HG03159 (cell line): ENCODE measurements around the gene RDH12.

Source experiments
- ATAC-seq: cut with Tn5 transposase; IDR thresholded peaks from one replicate; pipeline ENCODE4 v1.9.1; 2021; ENCODE audit warnings: mild to moderate bottlenecking, moderate library complexity; ENCODE audit not compliant: unreplicated experiment

The RDH12 gene

DNA sequence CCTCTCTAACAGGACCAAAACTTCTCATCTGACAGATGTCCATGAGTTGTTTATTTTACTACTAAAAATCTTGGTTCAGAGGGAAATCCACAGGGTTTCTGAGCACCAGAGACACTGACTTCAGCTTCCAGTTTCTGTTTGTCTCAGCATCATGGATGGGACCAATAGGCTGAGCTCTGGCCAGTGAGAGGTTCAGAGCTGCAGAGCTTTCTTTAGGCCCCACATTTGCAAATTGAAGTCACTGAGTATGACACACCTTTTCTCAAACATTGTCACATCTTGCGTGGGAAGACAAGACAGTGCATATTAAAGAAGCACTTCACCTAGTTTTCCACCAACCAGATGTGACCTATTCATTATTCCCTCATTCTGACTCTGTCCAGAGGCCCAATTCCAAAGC, 45.2 kb downstream of the RDH12 start:
- no peak for ATAC-seq

DNA sequence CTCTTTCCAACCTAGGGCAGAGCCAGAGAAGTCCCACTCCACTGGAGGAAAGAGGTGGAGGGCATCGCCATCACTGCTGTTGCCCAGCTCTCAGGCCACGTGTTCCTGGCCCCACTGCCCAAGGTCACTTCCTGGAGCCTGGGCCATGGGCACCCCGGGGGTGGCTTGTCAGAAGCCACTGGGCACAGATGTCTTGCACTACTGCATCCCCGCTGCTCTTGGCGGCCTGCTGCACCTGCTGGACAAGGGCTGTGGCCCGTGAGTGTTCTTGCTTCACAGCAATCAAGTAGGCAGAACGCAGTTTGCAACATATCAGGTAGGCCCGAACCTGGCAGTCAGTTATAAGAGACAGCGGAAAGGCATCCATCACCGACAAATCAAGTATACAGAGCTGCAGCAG, 46.6 kb downstream of the RDH12 start:
- ATAC-seq: no peak

DNA sequence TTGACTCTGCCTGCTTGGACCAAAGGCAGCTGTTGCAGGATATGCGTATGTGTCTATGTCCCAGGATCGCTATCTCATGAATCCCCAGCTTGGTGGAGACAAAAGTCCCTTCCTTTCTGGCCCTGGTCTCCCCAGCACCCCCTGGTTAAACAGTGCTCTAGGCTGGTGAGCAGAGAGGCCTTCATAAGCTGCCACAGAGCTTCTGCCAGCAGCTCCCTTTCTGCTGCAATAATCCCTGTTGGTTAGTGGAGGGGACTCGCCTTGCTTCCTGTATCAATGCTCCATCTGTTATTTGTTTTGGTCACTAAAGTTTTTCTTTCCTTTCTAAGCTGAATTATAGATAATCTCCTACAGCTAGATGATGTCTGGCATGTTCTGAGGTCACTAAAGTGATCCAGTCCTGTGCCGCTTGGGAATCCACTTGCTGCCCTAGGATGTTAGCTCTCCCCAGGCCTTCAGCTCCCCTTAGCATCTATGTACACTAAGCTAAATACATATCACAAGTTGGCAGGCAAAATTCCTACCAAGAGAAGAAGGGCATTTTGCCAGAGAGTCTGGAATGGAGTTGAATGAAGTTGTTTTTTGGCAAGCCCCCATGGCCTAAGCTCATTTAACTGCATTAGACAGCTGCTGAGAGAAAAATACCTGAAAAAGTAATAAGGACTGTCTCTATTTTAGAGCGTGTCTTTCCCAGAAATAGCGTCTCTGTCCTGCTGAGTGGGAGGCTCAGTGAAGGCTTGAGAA, 47.8 kb downstream of the RDH12 start:
- ATAC-seq: no peak

GRCh38 chr14:67756496-67756895, 54.8 kb downstream of the RDH12 start:
- no peak for ATAC-seq

DNA sequence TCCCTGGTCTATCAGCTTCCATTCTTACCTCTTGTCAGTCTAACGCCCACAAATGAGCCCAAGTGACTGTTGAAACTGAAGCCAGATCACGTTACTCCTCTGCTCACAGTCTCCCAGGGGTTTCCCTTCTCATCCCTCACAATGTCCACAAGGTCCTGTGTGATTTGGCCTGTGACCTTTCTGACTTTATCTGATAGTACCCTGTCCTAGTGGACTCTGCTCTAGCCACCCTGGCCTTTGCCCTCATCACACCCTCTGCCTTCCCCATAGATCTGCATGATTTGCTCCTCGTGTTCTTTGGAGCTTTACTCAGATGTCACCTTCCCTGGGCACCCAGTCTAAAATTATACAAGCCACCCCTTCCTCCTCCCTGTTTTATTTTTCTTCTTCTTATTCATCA, 55.5 kb downstream of the RDH12 start:
- ATAC-seq: no peak

- no peak for ATAC-seq
Measured at GRCh38 chr14:67759916-67760315, 58.2 kb downstream of the RDH12 start.

DNA sequence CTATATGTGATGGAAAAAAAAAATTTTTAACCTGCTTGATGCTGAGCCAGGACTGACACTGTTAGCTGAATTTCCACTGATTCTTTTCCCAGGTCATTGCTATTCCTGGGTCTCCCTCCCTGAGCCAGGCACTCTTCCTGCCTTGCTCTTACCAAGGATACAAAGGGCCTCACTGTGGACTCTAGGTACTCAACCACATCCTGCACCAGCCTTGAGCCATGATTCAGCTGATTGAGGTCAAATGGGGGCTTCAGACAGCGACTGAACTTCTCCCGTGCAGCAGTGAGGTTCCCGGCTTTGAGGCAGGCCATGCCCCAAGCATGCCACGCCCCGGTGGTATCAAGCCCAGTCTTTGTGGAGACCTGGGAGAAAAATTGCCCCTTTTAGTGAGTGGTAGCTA, 60.4 kb downstream of the RDH12 start:
- no peak for ATAC-seq

GRCh38 chr14:67763158-67763822, 61.6 kb downstream of the RDH12 start:
- no peak for ATAC-seq

GRCh38 chr14:67764496-67764895, 62.8 kb downstream of the RDH12 start:
- no peak for ATAC-seq

GRCh38 chr14:67765192-67765834, 63.6 kb downstream of the RDH12 start:
- no peak for ATAC-seq

- no peak for ATAC-seq
Measured at GRCh38 chr14:67766035-67766680, 64.5 kb downstream of the RDH12 start.

- no peak for ATAC-seq
Measured at GRCh38 chr14:67768219-67768618, 66.5 kb downstream of the RDH12 start.

DNA sequence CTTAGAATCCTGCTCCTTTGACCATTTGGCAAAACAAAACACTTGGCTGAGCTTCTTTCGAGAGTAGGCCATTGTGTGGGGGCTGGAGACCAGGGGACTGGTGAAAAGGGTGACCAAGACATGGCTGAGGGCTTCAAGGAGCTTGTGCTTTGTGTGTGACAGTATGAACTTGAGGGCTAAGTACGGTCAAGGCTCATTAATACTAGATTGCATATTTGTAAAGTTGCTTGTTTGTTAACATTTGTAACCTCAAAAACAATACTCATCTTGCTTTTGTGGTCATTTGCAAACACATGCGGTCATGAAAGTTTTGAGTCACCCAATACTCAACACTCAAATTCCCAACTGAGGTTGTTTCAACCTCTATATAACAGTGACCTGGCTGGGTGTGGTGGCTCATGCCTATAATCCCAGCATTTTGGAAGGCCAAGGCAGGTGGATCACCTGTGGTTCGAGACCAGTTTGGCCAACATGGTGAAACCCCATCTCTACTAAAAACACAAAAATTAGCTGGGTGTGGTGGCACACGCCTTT, 72.2 kb downstream of the RDH12 start:
- ATAC-seq: no peak

GRCh38 chr14:67776653-67777322, 75.1 kb downstream of the RDH12 start:
- no peak for ATAC-seq

- no peak for ATAC-seq
Measured at GRCh38 chr14:67778792-67779191, 77.1 kb downstream of the RDH12 start.

GRCh38 chr14:67782090-67782489, 80.4 kb downstream of the RDH12 start:
- no peak for ATAC-seq
